Stimulated activated CD4-positive, alpha-beta T cell treated with anti-CD3 and anti-CD28 coated beads, TNF-alpha, amount 100 ng/mL, for 24 hours (primary cell): ENCODE results near the gene RNF113A.
A peak's percentile ranks its signal among the peaks of the same experiment; 100 is the strongest.
"Not testable (repeated sequence)": the region's sequence is repeated elsewhere in the genome, so short reads cannot be mapped to it uniquely, and the experiment has no call there.

ENCODE experiments used
- DNase-seq, 3 experiments: peaks; one replicate each; pipeline ENCODE4 v3.0.0-alpha.2; 2020; ENCODE audit warnings: low read depth in 3 of 3

The RNF113A gene

GRCh38 chrX:119871599-119872395, at the start of gene RNF113A, which contains the start of gene NDUFA1:
RNF113A (minus strand) TSS chrX:119871733; CDS start chrX:119871613, 120 bp downstream.
NDUFA1 (plus strand) TSS chrX:119871832; CDS start chrX:119871912, 80 bp downstream.
- peak; percentile 64 to 79 (median 65) for DNase-seq

GRCh38 chrX:119919835-119920585, 48.5 kb upstream of the RNF113A start:
- DNase-seq, result no peak

DNA sequence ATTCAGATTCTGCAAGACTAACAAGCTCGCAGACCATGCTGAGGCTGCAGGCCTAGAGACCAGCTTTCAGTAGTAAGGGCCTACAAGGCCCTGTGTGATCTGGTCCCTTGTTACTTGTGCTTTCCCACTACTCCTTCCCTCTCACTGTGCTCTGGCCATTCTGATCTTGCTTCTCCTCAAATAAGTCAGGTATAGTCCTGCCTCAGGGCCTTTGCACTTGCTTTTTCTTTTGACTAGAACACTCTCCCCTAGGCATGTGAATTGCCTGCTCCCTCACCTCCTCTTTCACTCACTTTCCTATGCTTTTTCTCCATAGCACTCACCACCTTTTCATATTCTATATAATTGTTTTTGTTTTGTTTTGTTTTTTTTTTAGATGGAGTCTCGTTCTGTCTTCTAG, 46.3 kb upstream of the RNF113A start:
- no peak for DNase-seq

- DNase-seq, result no peak
Observed at GRCh38 chrX:119916310-119916709, 44.8 kb upstream of the RNF113A start.

DNA sequence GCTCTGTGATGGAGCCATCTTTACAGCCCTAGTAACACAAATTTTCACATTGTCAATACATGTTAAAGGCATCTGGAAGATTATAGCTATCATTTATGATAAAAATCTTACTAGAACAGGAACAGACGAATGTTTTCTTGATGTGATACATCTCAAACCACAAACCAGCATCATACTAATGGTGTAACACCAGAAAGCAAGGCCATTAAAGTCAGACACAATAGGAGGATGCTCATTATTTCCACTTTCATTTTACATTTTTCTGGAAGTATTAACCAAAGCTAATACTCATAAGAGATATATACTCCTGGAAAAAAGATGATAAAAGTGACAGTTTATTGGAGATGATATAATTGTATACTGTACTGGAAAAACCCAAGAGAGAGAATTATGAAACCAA, 29.4 kb upstream of the RNF113A start:
- DNase-seq, result no peak

DNA sequence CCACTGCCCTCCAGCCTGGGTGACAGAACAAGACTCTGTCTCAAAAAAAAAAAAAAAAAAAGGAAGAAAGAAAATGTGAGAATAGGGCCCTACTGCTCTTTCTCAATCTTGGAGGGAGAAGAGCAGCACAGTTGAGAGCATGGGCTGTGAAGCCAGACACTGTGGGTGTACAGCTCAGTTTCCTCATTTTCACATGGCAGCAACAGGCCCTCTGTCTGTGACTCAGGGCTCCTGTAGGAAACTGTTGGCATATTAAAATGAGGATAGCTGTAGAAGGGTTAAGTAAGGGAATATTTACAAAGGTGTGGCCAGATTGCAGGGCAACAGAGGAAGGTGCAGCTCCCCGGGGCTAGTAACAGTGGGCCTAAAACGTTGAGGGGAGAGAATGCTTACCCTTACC, 27.6 kb upstream of the RNF113A start:
- DNase-seq, result no peak

GRCh38 chrX:119895843-119896326, 24.4 kb upstream of the RNF113A start, which contains the start of gene AKAP14:
AKAP14 (plus strand) TSS chrX:119895893; CDS start chrX:119903224, 7,331 bp downstream.
- no peak for DNase-seq

DNA sequence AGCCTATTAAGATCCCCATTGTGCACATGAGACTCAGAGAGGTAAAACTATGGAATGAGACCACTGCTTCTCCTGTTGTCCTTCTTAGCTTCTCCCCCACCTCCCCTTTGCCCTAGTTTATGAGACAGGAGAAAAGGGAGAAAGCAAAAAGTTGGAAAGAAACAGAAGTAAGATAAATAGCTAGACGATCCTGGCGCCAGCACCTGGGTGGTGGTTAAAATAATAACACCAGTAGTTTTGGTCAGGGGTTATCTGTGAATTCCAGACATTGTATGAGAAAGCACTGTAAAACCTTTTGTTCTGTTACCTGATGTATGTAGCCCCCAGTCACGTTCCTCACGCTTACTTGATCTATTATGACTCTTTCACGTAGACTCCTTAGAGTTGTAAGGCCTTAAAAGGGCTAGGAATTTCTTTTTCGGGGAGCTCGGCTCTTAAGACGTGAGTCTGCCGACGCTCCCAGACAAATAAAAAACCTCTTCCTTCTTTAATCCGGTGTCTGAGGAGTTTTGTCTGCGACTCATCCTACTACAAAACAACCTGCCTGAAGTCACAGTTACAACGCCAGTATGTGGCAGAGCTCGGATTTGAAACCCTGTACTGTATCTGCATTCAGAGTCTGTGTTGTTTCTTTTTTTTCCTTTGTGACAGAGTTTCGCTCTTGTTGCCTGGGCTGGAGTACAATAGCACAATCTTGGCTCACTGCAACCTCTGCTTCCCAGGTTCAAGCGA, 20.6 kb upstream of the RNF113A start:
- DNase-seq, result not testable (repeated sequence)

- not testable (repeated sequence) for DNase-seq
Observed at GRCh38 chrX:119890626-119891025, 19.1 kb upstream of the RNF113A start.

- DNase-seq, result peak in 2 of 3 experiments; percentile 19 to 63
Observed at GRCh38 chrX:119887721-119888425, 16.3 kb upstream of the RNF113A start.

GRCh38 chrX:119885554-119886428, 14.3 kb upstream of the RNF113A start:
- no peak for DNase-seq

DNA sequence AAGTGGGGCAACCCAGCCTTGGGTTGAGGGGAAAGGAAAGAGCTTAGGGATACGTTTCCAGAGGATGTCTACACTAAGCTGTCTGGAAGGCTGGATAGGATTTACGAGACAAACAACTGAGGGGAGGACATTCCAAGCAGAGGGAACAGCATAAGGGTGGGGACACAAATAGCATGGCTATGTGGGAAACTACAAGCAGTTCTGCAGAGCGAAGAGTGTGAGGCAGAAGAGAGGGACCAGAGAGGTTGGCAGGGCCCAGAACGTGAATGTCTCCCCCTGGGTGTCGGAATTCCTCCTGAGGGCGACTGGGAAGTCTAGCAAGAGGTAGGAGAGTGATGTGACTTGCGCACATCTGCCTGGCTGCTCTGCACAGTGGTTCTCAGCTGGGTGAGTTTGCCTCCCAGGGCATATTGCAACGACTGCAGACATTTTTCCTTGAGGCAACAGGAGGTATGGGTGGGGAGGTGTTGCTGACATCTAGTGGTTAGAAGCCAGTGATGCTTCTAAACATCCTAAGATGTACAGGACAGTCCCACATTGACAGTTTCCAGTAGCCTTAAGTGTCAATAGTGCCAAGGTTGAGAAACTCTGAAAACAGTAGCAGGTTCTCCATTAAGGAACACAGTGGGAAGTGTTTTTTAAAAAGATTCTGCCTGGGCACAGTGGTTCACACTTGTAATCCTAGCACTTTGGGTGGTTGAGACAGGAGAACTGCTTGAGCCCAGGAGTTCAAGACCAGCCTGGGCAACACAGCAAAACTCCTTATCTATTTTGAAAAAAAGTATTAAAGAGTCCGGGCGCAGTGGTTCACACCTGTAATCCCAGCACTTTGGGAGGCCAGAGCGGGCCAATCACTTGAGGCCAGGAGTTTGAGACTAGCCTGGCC, 9.3 kb upstream of the RNF113A start:
- no peak for DNase-seq

- DNase-seq, result no peak
Observed at GRCh38 chrX:119880076-119880475, 8.5 kb upstream of the RNF113A start.

DNA sequence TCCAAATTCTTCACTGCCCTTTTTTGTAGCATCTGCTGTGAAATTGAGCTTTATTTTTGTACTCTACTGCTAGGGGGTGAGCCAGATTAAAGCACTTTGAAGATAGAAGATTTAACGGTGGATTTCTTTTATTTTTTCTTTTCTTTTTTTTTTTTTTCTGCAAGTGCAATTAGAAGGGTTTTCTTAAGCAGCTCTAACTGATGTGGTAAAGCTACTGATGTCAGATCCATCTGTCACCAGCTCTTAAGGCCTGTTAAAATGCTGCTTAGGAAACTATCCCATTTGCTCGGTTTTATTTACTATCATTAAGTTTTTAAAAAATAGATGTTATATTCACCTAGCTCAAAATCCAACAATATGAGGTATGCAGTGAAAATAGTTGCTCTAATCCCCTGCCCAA, 7.2 kb upstream of the RNF113A start:
- no peak for DNase-seq

DNA sequence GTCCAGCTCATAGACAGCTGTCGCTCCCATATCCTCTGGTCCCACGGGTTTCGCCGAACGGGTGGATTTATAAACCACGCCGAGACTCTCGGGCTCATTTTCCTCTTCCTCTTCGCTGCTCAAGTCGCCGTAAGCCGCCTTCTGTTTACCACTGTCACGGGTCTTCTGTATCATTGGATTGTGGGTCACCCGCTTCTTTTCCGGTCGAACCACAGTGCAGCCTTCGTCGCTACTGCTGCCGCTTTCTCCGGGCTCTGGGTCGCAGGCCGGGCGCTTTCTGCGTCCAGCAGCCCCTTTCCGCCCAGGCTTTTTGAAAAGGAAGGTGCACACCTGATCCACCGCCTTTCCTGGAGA, 311 bp downstream of the RNF113A start:
- DNase-seq, result no peak

DNA sequence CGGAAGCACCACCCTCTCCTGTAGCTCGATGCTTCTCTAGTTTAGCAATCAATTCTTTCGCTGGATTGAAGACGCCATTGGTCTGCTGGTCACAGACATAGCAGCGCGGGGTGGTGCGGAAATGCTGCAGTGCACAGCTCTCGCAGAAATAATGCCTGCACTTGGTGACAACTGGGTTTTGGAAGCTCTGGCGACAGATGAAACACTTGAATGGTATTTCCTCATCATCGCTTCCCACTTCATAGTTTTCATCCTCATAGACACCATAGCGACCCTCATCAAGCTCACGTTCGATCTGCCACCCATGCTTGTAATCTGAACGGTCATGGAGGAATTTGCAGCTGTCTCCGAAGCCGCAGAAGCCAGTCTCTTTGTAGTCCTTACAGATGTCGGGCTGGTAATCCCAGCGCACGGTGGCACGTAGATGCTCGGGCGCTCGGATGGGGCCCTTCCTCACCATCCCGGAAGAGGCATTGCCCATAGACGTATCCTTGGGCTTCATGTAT, 854 bp downstream of the RNF113A start:
- peak in 1 of 3 experiments; percentile 9 for DNase-seq

DNA sequence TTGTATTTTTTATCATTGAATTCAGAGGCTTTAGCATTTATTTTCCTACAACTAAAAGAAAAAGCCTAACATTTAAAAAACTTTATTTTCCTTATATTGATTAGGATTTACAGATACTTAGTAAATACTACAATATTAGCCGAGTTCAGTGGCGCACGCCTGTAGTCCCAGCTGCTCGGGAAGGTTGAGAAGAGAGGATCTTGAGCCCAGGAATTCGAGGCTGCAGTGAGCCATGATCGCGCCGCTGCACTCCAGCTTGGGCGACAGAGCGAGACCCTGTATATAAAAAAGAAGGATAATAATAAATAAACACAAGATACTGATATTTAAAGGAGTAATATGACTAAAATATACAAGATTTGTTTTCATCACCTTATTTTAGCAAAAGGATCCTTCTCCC, 18.1 kb downstream of the RNF113A start:
- no peak for DNase-seq

DNA sequence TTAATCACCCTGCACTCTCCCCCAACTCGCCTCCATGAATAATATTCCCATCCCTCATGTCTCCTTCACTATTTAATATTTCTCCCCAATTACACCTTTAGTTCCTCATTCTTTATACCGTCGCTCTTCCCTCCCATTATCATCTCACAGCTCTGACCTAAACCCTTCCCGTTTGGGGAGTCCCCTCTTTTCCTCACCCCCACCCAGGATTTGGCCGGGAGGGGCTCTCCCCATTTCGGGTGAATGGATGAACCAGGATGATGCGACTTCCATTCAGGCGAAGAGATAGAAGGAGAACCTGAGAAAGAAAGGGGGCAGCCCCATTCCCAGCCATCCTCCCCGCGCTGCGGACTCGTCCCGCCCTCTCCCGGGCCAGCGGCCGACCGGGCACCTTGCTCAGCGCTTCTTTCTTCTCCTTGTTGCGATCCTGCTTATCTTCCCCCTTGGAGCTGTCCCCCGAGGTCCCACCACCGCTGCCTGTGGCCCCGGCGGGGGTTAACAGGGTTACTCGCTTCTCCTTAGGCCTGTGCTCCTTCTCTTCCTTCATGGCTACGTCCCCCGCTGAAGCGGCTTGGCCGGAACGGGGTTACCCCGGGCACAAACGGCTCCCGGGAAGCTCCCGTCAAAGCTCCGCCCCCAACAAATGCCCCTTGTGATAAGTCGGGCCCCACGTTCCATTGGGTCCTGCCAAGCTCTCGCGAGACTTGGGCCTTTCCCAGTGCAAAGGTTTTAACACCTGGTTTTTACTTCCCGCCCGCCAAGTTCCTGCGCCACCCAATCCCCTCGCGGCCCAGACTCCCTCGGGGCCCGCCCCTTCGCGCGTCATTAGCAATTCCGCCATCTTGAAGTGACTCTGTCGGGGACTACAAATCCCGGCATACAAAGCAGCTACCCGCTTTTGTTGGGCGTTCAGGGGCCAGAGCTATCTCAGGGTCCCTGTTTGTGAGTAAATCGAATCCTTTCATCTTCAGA, 18.9 kb downstream of the RNF113A start, which contains the start of gene UPF3B:
Gene UPF3B, minus strand, starts transcription at position 582 of the 972 bp plus-strand sequence. Its CDS starts 35 bp downstream, at position 547.
- DNase-seq, result peak; percentile 80 to 91 (median 88)
